Gastroesophageal sphincter (tissue), 3 donors: ENCODE results near the gene VAV1.

Source experiments
- EP300 ChIP-seq: sonication (generic); formaldehyde crosslinking; IDR thresholded peaks from one replicate; pipeline ENCODE4 v1.6.1; 2017; ENCODE audit warnings: antibody characterized with exemption, mild to moderate bottlenecking
- TF ChIP-seq, protein P1 (sequence below), 4 experiments: fragments of 200-600 bp in 2 of 4; fragments of 450-650 bp in 2 of 4; sonication (generic) in 1 of 4; IDR thresholded peaks; one replicate each; pipeline ENCODE4 v1.5.1; 2017 to 2019; ENCODE audit warnings: antibody characterized with exemption in 4 of 4, mild to moderate bottlenecking in 2 of 4, moderate library complexity in 2 of 4

DNA sequence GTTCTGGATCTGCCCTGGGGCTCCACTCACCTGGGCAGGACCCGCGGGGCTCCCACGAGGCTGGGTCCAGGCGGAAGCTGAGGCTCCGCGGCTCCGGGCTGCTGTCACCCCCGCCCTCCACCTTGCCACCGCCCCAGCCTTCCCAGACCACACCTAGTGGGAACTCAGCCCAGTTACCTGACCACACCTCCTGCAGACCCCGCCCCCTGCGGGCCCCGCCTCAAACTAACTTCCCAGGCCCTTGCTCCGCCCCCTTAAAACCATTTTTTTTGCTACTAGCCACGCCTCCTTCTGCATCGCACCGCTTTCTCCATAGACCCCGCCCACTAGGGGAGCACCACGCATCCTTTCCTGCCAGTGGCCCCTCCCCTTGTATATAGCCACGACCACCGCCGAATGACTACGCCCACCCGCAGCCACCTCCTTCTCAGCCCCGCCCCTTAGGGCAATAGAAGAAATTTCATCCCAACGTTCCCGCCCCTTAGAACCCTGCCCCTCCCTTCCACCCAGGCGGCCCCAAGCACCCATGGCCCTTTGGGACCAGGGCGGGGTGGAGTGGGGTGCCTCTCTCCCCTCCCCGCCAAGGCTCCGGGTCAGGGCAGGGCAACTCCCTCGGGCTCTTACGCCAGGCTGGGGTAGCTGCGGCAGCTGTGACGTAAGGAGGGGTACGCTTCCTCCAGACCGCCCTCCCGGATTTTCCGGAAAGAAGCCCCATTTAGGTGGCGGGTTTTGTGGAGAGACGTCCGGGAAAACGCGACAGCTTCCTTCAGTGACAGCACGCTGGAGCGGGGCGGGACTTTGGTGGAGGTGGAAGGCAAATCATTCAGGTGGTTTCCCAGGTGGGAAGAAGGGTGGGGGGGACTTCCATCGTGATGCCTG lies 4.9 kb upstream of the VAV1 start, which contains the start of gene SH2D3A:
- TF ChIP-seq EP300, result no peak
- TF ChIP-seq, protein P1, sequence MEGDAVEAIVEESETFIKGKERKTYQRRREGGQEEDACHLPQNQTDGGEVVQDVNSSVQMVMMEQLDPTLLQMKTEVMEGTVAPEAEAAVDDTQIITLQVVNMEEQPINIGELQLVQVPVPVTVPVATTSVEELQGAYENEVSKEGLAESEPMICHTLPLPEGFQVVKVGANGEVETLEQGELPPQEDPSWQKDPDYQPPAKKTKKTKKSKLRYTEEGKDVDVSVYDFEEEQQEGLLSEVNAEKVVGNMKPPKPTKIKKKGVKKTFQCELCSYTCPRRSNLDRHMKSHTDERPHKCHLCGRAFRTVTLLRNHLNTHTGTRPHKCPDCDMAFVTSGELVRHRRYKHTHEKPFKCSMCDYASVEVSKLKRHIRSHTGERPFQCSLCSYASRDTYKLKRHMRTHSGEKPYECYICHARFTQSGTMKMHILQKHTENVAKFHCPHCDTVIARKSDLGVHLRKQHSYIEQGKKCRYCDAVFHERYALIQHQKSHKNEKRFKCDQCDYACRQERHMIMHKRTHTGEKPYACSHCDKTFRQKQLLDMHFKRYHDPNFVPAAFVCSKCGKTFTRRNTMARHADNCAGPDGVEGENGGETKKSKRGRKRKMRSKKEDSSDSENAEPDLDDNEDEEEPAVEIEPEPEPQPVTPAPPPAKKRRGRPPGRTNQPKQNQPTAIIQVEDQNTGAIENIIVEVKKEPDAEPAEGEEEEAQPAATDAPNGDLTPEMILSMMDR (IDR thresholded peaks at IDR 0.05), result no peak
